KOPT-K1 (cell line): ENCODE results near the gene IFRD1.

Source experiments
- H3K27ac ChIP-seq: fragments of 200-600 bp; sonication (generic); 2 replicates; pipeline ENCODE4 v1.5.1; 2016; ENCODE audit warnings: antibody characterized with exemption, mild to moderate bottlenecking, low read depth, low read length; ENCODE audit not compliant: poor library complexity, severe bottlenecking
- H3K36me3 ChIP-seq: fragments of 200-600 bp; sonication (generic); 2 replicates; pipeline ENCODE4 v1.5.1; 2017; ENCODE audit warnings: antibody characterized with exemption, mild to moderate bottlenecking, low read length, moderate library complexity; ENCODE audit not compliant: insufficient read depth
- H3K9me3 ChIP-seq: fragments of 200-600 bp; sonication (generic); 2 replicates; pipeline ENCODE4 v1.5.1; 2017; ENCODE audit warnings: antibody characterized with exemption, low read length, mild to moderate bottlenecking; ENCODE audit not compliant: insufficient read depth, poor library complexity, severe bottlenecking

Gene IFRD1

DNA sequence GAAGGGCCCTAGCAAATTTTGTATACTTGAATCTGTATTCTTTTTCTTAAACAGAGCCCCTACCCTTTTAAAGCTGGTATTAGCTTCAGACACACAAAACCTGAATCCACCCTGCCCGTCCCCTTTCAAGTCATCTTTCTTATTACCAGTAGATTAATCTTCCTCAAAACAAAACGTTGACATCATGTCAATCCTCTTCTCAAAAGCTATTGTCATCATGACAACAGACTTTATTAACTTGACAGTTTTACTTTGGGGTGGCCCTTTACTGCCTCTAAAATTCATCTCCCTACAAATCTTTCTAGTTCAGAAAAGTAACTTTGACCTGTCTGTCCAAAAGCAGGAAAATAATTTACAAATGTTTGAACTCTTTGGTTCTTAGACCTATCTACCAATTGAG lies 21.5 kb upstream of the IFRD1 start:
- H3K27ac ChIP-seq, result no peak overlapping the region
- no peaks in the 10 kb centered on the region for H3K9me3 ChIP-seq

DNA sequence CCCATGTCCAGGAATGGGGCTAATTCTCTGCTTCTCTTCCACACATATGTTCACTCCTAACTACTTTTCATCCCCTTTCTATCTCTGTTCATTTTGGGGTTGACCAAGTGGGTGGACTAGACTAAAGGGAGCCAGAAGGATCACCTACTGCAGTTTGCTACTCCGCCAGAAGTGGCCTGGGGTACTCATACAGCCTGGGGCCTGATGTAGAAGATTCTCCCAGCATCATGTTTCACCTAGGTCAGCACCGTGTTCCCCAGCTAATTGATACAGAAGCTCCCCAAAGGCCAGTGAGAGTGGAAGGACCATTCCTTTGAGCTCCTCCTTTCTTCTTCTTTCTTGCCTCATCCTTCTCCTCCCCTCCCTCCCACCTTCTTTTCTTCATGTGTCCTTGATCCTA lies 19.6 kb upstream of the IFRD1 start:
- Histone ChIP-seq H3K36me3 (no peaks in the 10 kb centered on the region), H3K27ac (no peak overlapping the region), H3K9me3 (no peaks in the 10 kb centered on the region)

More for the DNA sequence above, 21.5 kb upstream of the IFRD1 start:
- no peaks in the 10 kb centered on the region for H3K36me3 ChIP-seq

DNA sequence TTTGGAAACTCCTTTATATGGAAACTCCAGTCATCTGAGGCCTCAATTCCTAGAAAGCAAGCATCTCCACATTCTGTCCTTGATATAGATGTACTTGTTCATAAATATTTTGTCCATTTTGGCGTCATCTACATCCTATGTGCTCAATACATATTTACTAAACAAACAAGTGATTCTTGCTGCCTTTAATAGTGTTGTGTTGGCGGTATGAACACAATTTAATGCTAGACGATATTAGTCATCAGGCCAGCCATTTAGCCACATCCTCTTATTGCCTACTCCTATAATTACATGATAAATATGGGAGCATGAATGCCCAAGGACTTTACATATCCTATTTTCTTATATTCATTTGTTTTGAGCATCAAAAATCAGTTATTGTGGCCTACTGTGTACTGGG lies 18.5 kb upstream of the IFRD1 start:
- no peaks in the 10 kb centered on the region for H3K36me3 ChIP-seq
- H3K27ac ChIP-seq, result no peak overlapping the region
- H3K9me3 ChIP-seq, result no peaks in the 10 kb centered on the region

DNA sequence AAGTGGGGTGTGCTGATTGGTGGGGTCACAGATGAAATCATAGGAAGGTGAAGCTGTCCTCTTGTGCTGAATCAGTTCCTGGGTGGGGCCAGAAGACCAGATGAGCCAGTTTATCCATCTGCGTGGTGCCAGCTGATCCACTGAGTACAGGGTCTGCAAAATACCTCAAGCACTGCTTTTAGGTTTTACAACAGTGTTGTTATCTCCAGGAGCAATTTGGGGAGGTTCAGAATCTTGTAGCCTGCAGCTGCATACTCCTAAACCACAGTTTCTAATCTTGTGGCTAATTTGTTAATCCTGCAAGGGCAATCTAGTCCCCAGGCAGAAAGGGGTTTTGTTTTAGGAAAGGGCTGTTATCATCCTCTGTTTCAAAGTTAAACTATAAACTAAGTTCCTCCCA lies 17.0 kb upstream of the IFRD1 start:
- no peaks in the 10 kb centered on the region for H3K9me3 ChIP-seq
- peak overlapping the region; percentile 33 for H3K27ac ChIP-seq
- no peaks in the 10 kb centered on the region for H3K36me3 ChIP-seq

DNA sequence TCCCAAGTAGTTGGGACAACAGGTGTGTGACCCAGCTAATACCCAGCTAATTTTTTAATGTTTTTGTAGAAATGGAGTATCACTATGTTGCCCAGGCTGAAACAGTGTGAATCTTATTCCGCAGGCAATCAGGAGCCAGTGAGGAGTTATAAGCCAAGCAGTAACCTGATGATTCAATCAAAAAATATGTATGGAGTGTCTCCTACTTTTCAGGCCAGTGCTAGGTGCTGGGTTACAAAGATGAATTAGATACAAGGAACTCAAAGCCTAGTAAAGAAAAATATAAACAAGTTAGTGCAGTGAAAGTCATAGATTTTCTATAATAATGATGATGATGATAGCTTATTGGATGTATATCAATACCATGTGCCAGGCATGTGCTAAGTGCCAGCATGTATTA lies 13.2 kb upstream of the IFRD1 start:
- H3K9me3 ChIP-seq, result no peaks in the 10 kb centered on the region

DNA sequence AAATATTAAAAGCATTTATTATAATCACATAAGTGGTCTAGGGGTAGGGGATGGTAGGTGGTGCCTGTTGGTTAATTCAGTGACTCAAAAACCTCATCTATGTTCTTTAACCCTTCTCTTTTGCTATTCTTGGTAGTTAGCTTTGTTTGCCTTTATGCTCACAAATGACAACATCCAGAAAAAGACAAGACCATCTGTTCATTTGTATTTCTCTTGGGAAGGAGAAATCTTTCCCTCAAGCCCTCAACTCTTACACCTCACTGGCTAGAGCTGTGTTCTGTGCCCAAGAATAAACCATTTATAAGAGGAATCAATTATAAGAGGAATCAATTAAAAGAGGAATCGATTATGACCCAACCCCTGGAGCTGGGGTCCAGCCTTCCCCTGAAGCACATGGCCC lies 10.8 kb upstream of the IFRD1 start:
- Histone ChIP-seq H3K36me3 (no peaks in the 10 kb centered on the region), H3K27ac (no peak overlapping the region), H3K9me3 (no peaks in the 10 kb centered on the region)

More for the DNA sequence above, 13.2 kb upstream of the IFRD1 start:
- no peaks in the 10 kb centered on the region for H3K36me3 ChIP-seq
- no peak overlapping the region for H3K27ac ChIP-seq

DNA sequence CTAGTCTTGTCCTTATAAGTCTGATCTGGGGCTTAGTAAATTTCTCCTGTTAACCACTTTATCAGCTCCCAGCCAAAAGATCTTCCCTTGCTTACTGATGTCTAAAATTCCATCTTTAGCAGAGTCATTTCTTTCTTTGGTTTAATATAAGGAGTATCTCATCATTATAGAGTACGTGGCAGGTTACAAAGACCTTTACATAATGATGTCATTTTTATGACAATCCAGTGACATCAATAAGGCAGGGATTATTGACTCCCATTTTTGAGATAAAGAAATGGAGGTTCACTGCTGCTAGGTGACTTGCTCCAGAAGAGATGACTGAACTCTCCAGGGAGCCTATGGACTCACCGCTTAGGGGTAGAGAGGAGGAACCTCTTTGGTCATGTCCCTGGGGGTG lies 8.1 kb upstream of the IFRD1 start:
- Histone ChIP-seq H3K9me3 (no peaks in the 10 kb centered on the region), H3K27ac (no peak overlapping the region), H3K36me3 (no peaks in the 10 kb centered on the region)

DNA sequence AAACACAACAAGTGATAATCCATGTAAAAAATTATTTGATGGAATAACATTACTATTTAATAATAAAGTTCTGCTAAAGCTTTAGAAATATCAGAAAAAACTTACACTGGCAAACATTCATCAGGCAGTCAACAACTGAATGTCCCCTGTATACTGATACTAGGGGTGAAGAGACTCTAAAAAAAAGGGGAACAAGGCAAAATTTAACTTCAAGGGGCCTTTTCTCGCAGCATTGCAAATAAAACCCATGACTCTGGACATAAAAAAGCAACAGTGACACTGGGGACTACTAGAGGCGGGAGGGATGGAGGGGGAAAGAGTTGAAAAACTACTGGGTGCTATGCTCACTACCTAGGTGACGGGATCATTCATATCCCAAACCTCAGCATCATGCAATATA lies 5.8 kb upstream of the IFRD1 start:
- Histone ChIP-seq H3K36me3 (no peaks in the 10 kb centered on the region), H3K9me3 (no peaks in the 10 kb centered on the region), H3K27ac (no peak overlapping the region)

DNA sequence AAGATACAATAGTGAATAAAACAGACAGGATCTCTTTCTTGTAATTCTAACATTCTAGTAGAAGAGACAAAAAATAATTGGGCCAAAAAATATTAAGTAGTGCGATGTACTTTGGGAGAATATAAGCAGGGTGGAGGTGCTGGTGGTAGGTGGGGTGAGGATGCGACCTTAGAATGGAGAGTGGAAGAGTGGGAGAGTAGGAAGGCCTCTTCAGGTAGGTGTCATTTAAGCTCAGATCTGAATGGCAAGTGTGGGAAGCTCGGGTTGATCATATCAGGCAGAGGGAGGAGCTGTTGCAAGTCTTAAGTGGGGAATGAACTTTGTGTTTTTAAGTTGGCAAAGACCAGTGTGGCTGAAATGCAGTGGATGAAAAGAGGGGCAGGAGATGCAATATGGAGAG lies 3.8 kb upstream of the IFRD1 start:
- H3K9me3 ChIP-seq, result no peaks in the 10 kb centered on the region

DNA sequence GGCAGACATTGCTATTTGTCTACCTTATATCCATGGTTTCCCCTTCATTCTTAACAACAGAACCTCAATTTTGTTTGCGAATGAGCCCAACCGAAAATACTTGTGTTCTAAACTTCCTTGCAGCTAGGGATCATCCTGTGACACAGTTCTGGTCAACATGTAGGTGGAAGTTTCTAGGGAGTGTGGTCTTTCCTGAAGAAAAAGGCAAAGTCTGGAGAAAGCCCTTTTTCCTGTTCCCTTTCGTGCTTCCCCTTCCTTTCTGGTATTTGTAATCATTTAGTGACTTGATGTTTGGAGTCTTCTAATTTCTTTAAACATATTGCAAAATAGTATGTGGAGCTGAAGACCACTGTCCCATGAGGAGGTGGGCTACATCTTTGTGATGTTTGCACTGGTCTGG lies 2.9 kb upstream of the IFRD1 start:
- Histone ChIP-seq H3K36me3 (no peaks in the 10 kb centered on the region), H3K27ac (no peak overlapping the region), H3K9me3 (no peaks in the 10 kb centered on the region)

More for the DNA sequence above, 3.8 kb upstream of the IFRD1 start:
- no peak overlapping the region for H3K27ac ChIP-seq
- no peaks in the 10 kb centered on the region for H3K36me3 ChIP-seq

DNA sequence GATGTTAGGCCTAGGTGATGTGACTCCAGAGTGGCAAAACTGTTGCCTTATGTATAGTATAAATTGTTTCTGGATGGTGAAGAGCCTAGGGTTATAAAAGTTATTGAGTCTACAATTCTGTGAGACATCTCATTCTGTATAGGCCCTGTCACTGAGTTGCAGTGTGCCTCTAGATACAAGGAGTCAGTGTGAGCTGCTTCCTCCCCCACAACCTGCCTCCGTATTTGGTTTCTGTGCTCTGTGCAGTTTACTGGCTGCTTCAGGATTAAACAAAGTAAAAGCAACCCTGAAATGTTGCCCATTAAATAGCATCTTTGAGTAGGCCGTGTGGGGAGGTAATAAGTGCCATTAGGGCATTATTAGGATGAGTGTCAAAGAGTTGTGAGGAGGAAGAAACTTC lies 1.9 kb upstream of the IFRD1 start:
- no peak overlapping the region for H3K27ac ChIP-seq
- no peaks in the 10 kb centered on the region for H3K9me3 ChIP-seq
- H3K36me3 ChIP-seq, result no peaks in the 10 kb centered on the region

DNA sequence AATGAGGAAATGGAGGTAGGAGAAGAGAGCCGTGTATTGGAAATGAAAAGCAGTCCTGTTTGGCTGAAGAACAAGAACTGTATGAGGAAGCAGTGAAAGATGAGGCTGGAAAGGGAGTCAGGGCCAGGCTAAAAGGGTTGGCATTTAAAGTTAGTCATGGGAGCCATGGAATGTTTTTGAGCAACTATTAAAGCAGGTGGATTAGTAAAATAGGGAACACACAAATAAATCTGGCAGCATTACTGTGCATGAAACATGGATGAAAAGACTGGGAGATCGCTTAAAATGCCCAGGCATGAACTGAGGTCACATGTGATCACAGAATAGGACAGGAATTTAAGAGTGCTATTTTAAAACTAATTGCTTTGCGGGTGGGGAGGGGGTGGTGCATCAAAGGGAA lies 1.4 kb upstream of the IFRD1 start:
- H3K27ac ChIP-seq, result no peak overlapping the region
- no peaks in the 10 kb centered on the region for H3K9me3 ChIP-seq
- no peaks in the 10 kb centered on the region for H3K36me3 ChIP-seq

DNA sequence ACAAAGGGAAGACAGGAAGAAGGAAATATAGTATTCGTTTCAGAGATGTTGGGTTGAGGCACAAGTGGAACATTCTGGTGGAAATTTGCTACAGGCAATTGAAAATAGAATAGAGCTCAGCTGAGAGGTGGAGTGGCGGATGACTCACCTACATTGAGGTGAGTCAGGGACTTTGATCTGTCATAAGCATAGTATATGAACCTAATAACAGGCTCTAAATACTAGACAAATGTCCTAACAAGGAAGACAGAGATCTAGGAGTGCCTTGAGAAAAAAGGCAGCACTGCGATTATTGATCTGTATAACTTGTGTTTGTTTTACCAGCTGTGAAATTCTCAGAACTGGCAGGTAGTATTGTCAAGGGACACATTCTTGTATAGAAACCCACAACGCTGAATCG lies 907 bp upstream of the IFRD1 start:
- H3K27ac ChIP-seq, result no peak overlapping the region

DNA sequence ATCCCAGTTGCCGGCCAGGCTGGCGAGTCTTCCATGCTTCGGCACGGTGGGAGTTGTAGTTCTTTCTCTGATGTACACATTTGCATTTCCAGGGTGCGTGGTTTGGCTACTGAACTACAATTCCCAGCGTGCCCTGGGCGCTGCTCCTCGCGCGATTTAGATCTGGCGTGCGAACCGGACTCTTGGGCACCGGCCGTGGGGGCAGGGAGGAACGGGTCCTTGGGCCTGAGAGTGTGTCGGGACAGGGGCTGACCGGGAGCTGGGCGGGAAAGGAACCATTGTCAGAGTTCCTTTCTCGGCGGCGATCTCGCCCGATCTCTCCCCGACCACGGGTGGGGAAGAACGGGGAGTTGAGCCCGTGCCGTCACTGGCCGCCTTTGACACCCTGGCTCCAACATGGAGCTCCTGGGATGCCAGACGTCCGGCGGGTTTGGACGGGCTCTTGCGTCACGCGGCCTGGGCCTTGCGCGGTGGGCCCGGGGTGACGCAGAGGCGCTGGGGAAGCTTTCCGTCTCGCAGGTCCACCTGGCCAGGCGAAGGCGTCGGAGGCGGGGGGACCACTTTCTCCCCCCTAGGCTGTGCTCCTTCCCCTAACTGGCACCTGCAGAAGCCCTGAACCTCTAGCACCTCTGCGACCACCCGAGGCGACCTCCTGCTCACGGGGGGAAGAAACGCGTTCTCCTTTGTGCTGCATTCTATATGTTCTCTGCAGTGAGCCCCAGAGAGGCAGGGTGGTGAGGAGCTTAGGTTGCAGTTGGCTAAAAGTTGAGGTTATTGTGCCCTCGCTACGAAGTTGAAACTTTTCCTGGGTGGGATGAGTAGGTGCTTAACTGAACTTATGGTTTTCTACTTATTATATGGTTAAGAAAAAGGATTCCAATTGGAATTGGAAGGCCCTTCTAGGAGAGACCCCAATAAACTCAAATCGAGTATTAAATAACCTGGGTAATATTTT lies 824 bp downstream of the IFRD1 start:
- Histone ChIP-seq H3K36me3 (peaks cover 11% of the 10 kb centered on the region), H3K9me3 (no peaks in the 10 kb centered on the region), H3K27ac (peak overlapping the region; percentile 82)

More for the DNA sequence above, 907 bp upstream of the IFRD1 start:
- H3K36me3 ChIP-seq, result no peaks in the 10 kb centered on the region
- no peaks in the 10 kb centered on the region for H3K9me3 ChIP-seq

DNA sequence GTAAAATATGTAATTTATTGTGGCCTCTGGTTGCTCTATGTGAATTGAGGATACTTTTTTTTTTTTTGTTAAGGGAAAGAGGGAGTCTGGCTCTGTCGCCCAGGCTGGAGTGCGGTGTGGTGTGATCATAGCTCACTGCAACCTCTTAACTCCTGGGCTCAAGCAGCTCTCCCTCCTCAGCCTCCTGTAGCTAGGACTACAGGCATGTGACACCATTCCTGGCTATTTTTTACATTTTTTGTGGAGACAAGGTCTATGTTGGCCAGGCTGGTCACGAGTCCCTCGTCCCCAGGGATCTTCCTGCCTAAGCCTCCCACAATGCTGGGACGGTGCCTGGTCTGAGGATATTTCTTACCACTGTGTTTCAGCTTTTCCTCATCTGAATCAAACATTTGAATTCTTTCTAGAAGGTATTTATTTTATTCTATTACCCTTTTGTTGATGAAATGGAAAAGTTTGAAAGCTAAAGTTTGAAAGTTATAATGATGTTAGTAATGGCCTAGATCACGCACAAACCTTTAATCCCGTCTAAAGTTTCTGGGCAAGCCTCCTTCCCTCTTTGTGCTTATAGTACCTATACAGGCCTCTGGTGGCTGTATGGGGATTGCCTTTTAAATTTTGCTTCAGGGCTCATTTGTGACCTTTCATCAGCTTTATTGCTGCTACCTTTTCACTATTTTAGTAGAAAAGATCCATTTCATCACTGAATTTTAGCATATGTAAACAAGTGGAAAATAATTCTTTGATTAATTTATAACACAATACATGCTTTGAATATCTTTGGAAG lies 2.0 kb downstream of the IFRD1 start:
- H3K27ac ChIP-seq, result no peak overlapping the region
- no peaks in the 10 kb centered on the region for H3K9me3 ChIP-seq
- peaks cover 23% of the 10 kb centered on the region for H3K36me3 ChIP-seq
